K562 (cell line): ENCODE results near the gene LY6G5B. TPM values are rescaled to one million over a fixed set of nuclear protein-coding genes. Genes with fewer than 3 reads are reported as not detected.

Experiments
- CBFA2T3 ChIP-seq: fragments of 450-650 bp; IDR thresholded peaks from 2 replicates; pipeline ENCODE4 v1.6.1; 2017
- CCNT2 ChIP-seq: IDR thresholded peaks from 2 replicates; pipeline ENCODE4 v1.6.1; 2011; ENCODE audit warnings: borderline replicate concordance, low read depth, mild to moderate bottlenecking, moderate library complexity, mixed read lengths, low read length; ENCODE audit not compliant: insufficient read length; ENCODE audit errors: extremely low read depth
- FOXA3 ChIP-seq, 2 experiments: fragments of 450-650 bp in 1 of 2; sonication (generic) in 1 of 2; formaldehyde crosslinking; IDR thresholded peaks in 1 of 2; conservative IDR thresholded peaks in 1 of 2; 2 replicates each; pipeline versions ENCODE4 v1.4.0 to v1.8.0; 2020 to 2022; ENCODE audit warnings: mild to moderate bottlenecking in 2 of 2, missing genetic modification reagents in 1 of 2
- ILF3 ChIP-seq: fragments of 450-650 bp; IDR thresholded peaks from 2 replicates; pipeline ENCODE4 v1.6.1; 2018; ENCODE audit warnings: antibody characterized with exemption, mild to moderate bottlenecking, moderate library complexity, borderline replicate concordance
- MYNN ChIP-seq, 2 experiments: sonication (generic); formaldehyde crosslinking in 1 of 2; IDR thresholded peaks; 2 replicates each; pipeline versions ENCODE4 v1.5.0 to v1.6.1; 2016 to 2020; ENCODE audit warnings: antibody characterized with exemption in 1 of 2, missing genetic modification reagents in 1 of 2
- NCOR1 ChIP-seq: fragments of 450-650 bp; IDR thresholded peaks from 2 replicates; pipeline ENCODE4 v1.6.1; 2016; ENCODE audit warnings: mild to moderate bottlenecking, moderate library complexity
- NFXL1 ChIP-seq: fragments of 450-650 bp; formaldehyde crosslinking; IDR thresholded peaks from 2 replicates; pipeline ENCODE4 v1.4.0; 2021; ENCODE audit warnings: mild to moderate bottlenecking
- POLR3G ChIP-seq: IDR thresholded peaks from 2 replicates; pipeline ENCODE4 v1.6.1; 2011; ENCODE audit not compliant: insufficient read length, insufficient replicate concordance; ENCODE audit errors: extremely low read depth
- RAD21 ChIP-seq, 2 experiments: fragments of 250-450 bp in 1 of 2; fragments of 450-650 bp in 1 of 2; sonication (Bioruptor Pico) in 1 of 2; formaldehyde crosslinking in 1 of 2; IDR thresholded peaks in 1 of 2; conservative IDR thresholded peaks in 1 of 2; 2 replicates each; pipeline versions ENCODE4 v1.4.0 to v1.8.0; 2020 to 2022; ENCODE audit warnings: mild to moderate bottlenecking in 2 of 2, moderate library complexity in 1 of 2
- ZC3H4 ChIP-seq: sonication (generic); formaldehyde crosslinking; IDR thresholded peaks from 2 replicates; pipeline ENCODE4 v1.9.0; 2021; ENCODE audit warnings: missing genetic modification reagents, borderline replicate concordance
- ZNF197 ChIP-seq: fragments of 200-800 bp; sonication (Bioruptor generic); IDR thresholded peaks from 2 replicates; pipeline ENCODE4 v1.6.1; 2016; ENCODE audit warnings: low read depth, missing genetic modification characterization, missing compliant biosample characterization
- polyA plus RNA-seq, 8 experiments: library from polyadenylated mRNA; depleted of rRNA in 4 of 8; stranded (reverse) in 5 of 8; unstranded in 3 of 8; fragments of >200 nt; fragmentation: Nextera tagmentation in 2 of 8; fragmentation: Illumina TruSeq in 1 of 8; extraction: Ambion mirVana in 2 of 8; extraction: Trizol in 1 of 8; gene quantifications; 2 replicates each; pipeline versions ENCODE4 v1.2.1 to v1.2.3, GENCODE V29; 2011 to 2014; ENCODE audit warnings: inconsistent platforms in 1 of 8, missing spikeins in 1 of 8
- total RNA-seq, 7 experiments: library from RNA; depleted of rRNA in 6 of 7; stranded (reverse); fragments of >200 nt in 6 of 7; fragmentation: Illumina TruSeq in 2 of 7; extraction: Trizol in 2 of 7; gene quantifications; 2 replicates each; pipeline versions ENCODE4 v1.2.1 to v1.2.3, GENCODE V29; 2011 to 2021; ENCODE audit warnings: low replicate concordance in 1 of 7
- TF ChIP-seq, protein P1 (sequence below): fragments of 450-650 bp; IDR thresholded peaks from 2 replicates; pipeline ENCODE4 v1.7.1; 2018; ENCODE audit warnings: mild to moderate bottlenecking, low read depth; ENCODE audit not compliant: partially characterized antibody
- TF ChIP-seq, protein P2 (sequence below): sonication (generic); formaldehyde crosslinking; IDR thresholded peaks from 2 replicates; pipeline ENCODE4 v1.8.0; 2022; ENCODE audit warnings: missing genetic modification reagents, mild to moderate bottlenecking, borderline replicate concordance
- TF ChIP-seq, protein P3 (sequence below): sonication (generic); formaldehyde crosslinking; IDR thresholded peaks from 2 replicates; pipeline ENCODE4 v1.8.0; 2023; ENCODE audit warnings: mild to moderate bottlenecking, missing genetic modification reagents
- TF ChIP-seq, protein P4 (sequence below): fragments of 250-450 bp; sonication (Bioruptor Pico); IDR thresholded peaks from 2 replicates; pipeline ENCODE4 v1.4.0; 2020; ENCODE audit warnings: borderline replicate concordance
- TF ChIP-seq, protein P5 (sequence below): fragments of 450-650 bp; IDR thresholded peaks from one replicate; pipeline ENCODE4 v1.6.1; 2018; ENCODE audit warnings: mild to moderate bottlenecking, moderate library complexity; ENCODE audit not compliant: partially characterized antibody

The LY6G5B gene
- total and polyA plus RNA-seq, 9 of the 15 experiments (the other 6 are each of a cell fraction or from before 2014, with no cell fraction given): 6.0 to 27.0 (median 7.5) TPM

DNA sequence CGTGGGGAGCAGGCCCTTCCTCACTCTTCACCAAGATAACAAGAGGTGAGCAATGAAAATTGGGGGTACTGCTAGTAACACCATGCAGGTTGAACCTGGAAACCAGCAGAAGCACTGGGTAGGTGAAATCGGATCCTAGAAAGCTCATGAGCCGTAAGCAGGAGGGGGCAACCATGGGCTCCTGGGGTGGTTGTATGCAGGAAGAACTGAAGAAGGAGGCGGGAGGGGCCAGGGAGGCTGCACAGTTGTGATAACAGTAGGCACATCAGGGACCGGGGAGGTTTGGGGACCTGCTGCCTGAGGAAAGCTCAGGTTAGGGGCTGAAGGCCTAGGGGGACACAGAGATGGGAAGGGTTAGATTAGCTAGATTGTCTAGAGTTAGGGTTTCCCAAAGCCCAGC is 16.7 kb downstream of the LY6G5B start (continued):
- TF ChIP-seq, protein P1, sequence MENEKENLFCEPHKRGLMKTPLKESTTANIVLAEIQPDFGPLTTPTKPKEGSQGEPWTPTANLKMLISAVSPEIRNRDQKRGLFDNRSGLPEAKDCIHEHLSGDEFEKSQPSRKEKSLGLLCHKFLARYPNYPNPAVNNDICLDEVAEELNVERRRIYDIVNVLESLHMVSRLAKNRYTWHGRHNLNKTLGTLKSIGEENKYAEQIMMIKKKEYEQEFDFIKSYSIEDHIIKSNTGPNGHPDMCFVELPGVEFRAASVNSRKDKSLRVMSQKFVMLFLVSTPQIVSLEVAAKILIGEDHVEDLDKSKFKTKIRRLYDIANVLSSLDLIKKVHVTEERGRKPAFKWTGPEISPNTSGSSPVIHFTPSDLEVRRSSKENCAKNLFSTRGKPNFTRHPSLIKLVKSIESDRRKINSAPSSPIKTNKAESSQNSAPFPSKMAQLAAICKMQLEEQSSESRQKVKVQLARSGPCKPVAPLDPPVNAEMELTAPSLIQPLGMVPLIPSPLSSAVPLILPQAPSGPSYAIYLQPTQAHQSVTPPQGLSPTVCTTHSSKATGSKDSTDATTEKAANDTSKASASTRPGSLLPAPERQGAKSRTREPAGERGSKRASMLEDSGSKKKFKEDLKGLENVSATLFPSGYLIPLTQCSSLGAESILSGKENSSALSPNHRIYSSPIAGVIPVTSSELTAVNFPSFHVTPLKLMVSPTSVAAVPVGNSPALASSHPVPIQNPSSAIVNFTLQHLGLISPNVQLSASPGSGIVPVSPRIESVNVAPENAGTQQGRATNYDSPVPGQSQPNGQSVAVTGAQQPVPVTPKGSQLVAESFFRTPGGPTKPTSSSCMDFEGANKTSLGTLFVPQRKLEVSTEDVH: no peak
- TF ChIP-seq ZNF197 (CRISPR knock-in tag) (no peak), CBFA2T3 (peak; percentile 83), POLR3G (no peak), NFXL1 (CRISPR knock-in tag) (0 out of 2 replicates have a peak, but pooled peaks have one; percentile 43), CCNT2 (no peak), FOXA3 (CRISPR knock-in tag; conservative IDR thresholded peaks at IDR 0.05 in 1 of 2, IDR thresholded peaks at IDR 0.05 in 1 of 2) (0 out of 4 replicates have a peak, but pooled peaks of 1 of the 2 experiments have one; percentile 44), NCOR1 (no peak; the same call in 1 of the 2 replicates), RAD21 (CRISPR knock-in tag; conservative IDR thresholded peaks at IDR 0.05 in 1 of 2, IDR thresholded peaks at IDR 0.05 in 1 of 2) (peak in 1 of 2 experiments; percentile 8; a peak in 2 of 4 replicates), ZC3H4 (CRISPR knock-in tag) (no peak), MYNN (IDR thresholded peaks at IDR 0.05) (peak; percentile 51; the same call in 1 of the 2 replicates), MYNN (CRISPR knock-in tag; IDR thresholded peaks at IDR 0.05) (no peak), ILF3 (no peak)
- TF ChIP-seq, protein P2, sequence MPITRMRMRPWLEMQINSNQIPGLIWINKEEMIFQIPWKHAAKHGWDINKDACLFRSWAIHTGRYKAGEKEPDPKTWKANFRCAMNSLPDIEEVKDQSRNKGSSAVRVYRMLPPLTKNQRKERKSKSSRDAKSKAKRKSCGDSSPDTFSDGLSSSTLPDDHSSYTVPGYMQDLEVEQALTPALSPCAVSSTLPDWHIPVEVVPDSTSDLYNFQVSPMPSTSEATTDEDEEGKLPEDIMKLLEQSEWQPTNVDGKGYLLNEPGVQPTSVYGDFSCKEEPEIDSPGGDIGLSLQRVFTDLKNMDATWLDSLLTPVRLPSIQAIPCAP (CRISPR knock-in tag): 0 out of 2 replicates have a peak, but pooled peaks have one; percentile 56
- TF ChIP-seq, protein P3, sequence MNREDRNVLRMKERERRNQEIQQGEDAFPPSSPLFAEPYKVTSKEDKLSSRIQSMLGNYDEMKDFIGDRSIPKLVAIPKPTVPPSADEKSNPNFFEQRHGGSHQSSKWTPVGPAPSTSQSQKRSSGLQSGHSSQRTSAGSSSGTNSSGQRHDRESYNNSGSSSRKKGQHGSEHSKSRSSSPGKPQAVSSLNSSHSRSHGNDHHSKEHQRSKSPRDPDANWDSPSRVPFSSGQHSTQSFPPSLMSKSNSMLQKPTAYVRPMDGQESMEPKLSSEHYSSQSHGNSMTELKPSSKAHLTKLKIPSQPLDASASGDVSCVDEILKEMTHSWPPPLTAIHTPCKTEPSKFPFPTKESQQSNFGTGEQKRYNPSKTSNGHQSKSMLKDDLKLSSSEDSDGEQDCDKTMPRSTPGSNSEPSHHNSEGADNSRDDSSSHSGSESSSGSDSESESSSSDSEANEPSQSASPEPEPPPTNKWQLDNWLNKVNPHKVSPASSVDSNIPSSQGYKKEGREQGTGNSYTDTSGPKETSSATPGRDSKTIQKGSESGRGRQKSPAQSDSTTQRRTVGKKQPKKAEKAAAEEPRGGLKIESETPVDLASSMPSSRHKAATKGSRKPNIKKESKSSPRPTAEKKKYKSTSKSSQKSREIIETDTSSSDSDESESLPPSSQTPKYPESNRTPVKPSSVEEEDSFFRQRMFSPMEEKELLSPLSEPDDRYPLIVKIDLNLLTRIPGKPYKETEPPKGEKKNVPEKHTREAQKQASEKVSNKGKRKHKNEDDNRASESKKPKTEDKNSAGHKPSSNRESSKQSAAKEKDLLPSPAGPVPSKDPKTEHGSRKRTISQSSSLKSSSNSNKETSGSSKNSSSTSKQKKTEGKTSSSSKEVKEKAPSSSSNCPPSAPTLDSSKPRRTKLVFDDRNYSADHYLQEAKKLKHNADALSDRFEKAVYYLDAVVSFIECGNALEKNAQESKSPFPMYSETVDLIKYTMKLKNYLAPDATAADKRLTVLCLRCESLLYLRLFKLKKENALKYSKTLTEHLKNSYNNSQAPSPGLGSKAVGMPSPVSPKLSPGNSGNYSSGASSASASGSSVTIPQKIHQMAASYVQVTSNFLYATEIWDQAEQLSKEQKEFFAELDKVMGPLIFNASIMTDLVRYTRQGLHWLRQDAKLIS (CRISPR knock-in tag): no peak
- TF ChIP-seq, protein P4, sequence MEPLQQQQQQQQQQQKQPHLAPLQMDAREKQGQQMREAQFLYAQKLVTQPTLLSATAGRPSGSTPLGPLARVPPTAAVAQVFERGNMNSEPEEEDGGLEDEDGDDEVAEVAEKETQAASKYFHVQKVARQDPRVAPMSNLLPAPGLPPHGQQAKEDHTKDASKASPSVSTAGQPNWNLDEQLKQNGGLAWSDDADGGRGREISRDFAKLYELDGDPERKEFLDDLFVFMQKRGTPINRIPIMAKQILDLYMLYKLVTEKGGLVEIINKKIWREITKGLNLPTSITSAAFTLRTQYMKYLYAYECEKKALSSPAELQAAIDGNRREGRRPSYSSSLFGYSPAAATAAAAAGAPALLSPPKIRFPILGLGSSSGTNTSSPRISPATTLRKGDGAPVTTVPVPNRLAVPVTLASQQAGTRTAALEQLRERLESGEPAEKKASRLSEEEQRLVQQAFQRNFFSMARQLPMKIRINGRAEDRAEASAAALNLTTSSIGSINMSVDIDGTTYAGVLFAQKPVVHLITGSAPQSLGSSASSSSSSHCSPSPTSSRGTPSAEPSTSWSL (CRISPR knock-in tag): 0 out of 2 replicates have a peak, but pooled peaks have one; percentile 15
- TF ChIP-seq, protein P5, sequence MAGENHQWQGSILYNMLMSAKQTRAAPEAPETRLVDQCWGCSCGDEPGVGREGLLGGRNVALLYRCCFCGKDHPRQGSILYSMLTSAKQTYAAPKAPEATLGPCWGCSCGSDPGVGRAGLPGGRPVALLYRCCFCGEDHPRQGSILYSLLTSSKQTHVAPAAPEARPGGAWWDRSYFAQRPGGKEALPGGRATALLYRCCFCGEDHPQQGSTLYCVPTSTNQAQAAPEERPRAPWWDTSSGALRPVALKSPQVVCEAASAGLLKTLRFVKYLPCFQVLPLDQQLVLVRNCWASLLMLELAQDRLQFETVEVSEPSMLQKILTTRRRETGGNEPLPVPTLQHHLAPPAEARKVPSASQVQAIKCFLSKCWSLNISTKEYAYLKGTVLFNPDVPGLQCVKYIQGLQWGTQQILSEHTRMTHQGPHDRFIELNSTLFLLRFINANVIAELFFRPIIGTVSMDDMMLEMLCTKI: no peak
